K562 (cell line): Measurements from ENCODE around the gene ANKMY1. TPM values are rescaled to one million over a fixed set of nuclear protein-coding genes. Genes with fewer than 3 reads are reported as not detected.

Experiments used
- ATAC-seq: fragments of 200-7000 bp; cut with Tn5 transposase; 3 replicates; pipeline ENCODE4 v1.9.1; 2020; ENCODE audit warnings: moderate library complexity
- BruUV-seq: library from RNA; stranded (reverse); fragments of 400-500 nt; replicated peaks from 2 replicates; lab custom pipeline; 2021; lab: Mats Ljungman, UMichigan
- CTCF ChIA-PET: fragments of 300-600 bp; formaldehyde crosslinking; extraction: SDS; loops from one replicate; lab custom pipeline; 2021; ENCODE audit warnings: low intra/inter-chr PET ratio; lab: Yijun Ruan, JAX
- POLR2A ChIA-PET: fragments of 300-600, 350-650 bp; sonication (Branson Sonifier 250); formaldehyde crosslinking; extraction: SDS; loops from one replicate; lab custom pipeline; 2021; ENCODE audit warnings: antibody characterized with exemption, inconsistent platforms; lab: Yijun Ruan, JAX
- DNase-seq, 4 experiments: peaks; one replicate each; pipeline versions ENCODE4 v3.0.0 to v3.0.0-alpha.2; 2011 to 2018; ENCODE audit warnings: low spot score in 3 of 4, mixed read lengths in 3 of 4; ENCODE audit errors: extremely low read depth in 1 of 4
- FAIRE-seq: peaks from 2 replicates; lab custom pipeline; 2011; peaks lifted over from hg19 to GRCh38; lab: Jason Lieb, UNC
- H2AFZ ChIP-seq: 2 replicates; pipeline ENCODE4 v1.6.0; 2011; ENCODE audit warnings: low read depth, low read length, control low read depth, inconsistent platforms
- H3K27ac ChIP-seq: fragments of 200-600 bp; 3 replicates; pipeline ENCODE4 v1.8.0; 2011; ENCODE audit warnings: low read depth, mild to moderate bottlenecking, control low read depth, inconsistent platforms, low read length, moderate library complexity, mixed read lengths; ENCODE audit errors: extremely low read depth
- H3K27me3 ChIP-seq, 2 experiments: fragments of 300-600 bp in 1 of 2; 2 replicates in 1 of 2; 3 replicates in 1 of 2; pipeline versions ENCODE4 v1.6.0 to v1.8.0; 2011; ENCODE audit warnings: inconsistent platforms in 2 of 2, low read length in 2 of 2, mild to moderate bottlenecking in 1 of 2, mixed read lengths in 1 of 2, moderate library complexity in 1 of 2; ENCODE audit not compliant: control insufficient read depth in 2 of 2, insufficient read depth in 2 of 2
- H3K36me3 ChIP-seq: fragments of 300-600 bp; 3 replicates; pipeline ENCODE4 v1.8.0; 2011; ENCODE audit warnings: mild to moderate bottlenecking, low read length, inconsistent platforms; ENCODE audit not compliant: control insufficient read depth, insufficient read depth
- H3K4me1 ChIP-seq, 2 experiments: fragments of 200-600 bp in 1 of 2; replicated peaks in 1 of 2; 2 replicates in 1 of 2; 3 replicates in 1 of 2; pipeline versions ENCODE4 v1.5.1 to v1.8.0; 2011; ENCODE audit warnings: inconsistent platforms in 2 of 2, low read length in 2 of 2, mild to moderate bottlenecking in 1 of 2, mixed read lengths in 1 of 2, moderate library complexity in 1 of 2; ENCODE audit not compliant: control insufficient read depth in 2 of 2, insufficient read depth in 2 of 2
- H3K4me2 ChIP-seq: 2 replicates; pipeline ENCODE4 v1.6.1; 2011; ENCODE audit warnings: low read length, control low read depth, inconsistent platforms, mixed read lengths; ENCODE audit not compliant: insufficient read depth
- H3K4me3 ChIP-seq: fragments of 200-600 bp; sonication (generic), shearing (Covaris generic); 2 replicates; pipeline ENCODE4 v1.5.1; 2016; ENCODE audit warnings: control low read depth, inconsistent platforms
- H3K79me2 ChIP-seq: fragments of 200-600 bp; 3 replicates; pipeline ENCODE4 v1.8.0; 2011; ENCODE audit warnings: low read length, inconsistent platforms; ENCODE audit not compliant: control insufficient read depth, insufficient read depth
- H3K9ac ChIP-seq, 2 experiments: 2 replicates each; pipeline versions ENCODE4 v1.6.0 to v1.6.1; 2011; ENCODE audit warnings: low read depth in 2 of 2, low read length in 2 of 2, control low read depth in 1 of 2, inconsistent platforms in 1 of 2, mild to moderate bottlenecking in 1 of 2, mixed read lengths in 1 of 2; ENCODE audit not compliant: insufficient read depth in 1 of 2
- H3K9me1 ChIP-seq: one replicate; pipeline ENCODE4 v1.6.0; 2011; ENCODE audit warnings: inconsistent platforms, mild to moderate bottlenecking, low read length, moderate library complexity; ENCODE audit not compliant: control insufficient read depth, insufficient read depth
- H3K9me3 ChIP-seq: replicated peaks from 2 replicates; pipeline ENCODE4 v1.5.1; 2011; ENCODE audit warnings: low read depth, low read length, inconsistent platforms; ENCODE audit not compliant: control insufficient read depth, insufficient read depth
- H4K20me1 ChIP-seq: replicated peaks from 2 replicates; pipeline ENCODE4 v1.6.1; 2011; ENCODE audit warnings: low read length, inconsistent platforms, mixed read lengths; ENCODE audit not compliant: control insufficient read depth, insufficient read depth
- ZNF584 ChIP-seq: fragments of 200-800 bp; sonication (Bioruptor generic); IDR thresholded peaks from 2 replicates; pipeline ENCODE4 v1.6.1; 2016; ENCODE audit warnings: low read depth, mild to moderate bottlenecking, missing genetic modification characterization, missing compliant biosample characterization
- WGBS: fragments of 100-300 bp; shearing (Covaris generic); methylation state at CpG from one replicate; pipeline ENCODE4 v1.1.6; 2016; ENCODE audit warnings: low coverage, mixed read lengths; ENCODE audit not compliant: insufficient coverage; ENCODE audit errors: missing lambda C conversion rate; 5-methylcytosine and 5-hydroxymethylcytosine counted together
- in situ Hi-C: fragments of 300-500 bp; cut with MboI; formaldehyde crosslinking; loops from 4 replicates; pipeline ENCODE4 v1.15.0; 2018; ENCODE audit warnings: inconsistent platforms, mixed read lengths
- intact Hi-C: fragments of 100-400 bp; cut with micrococcal nuclease; formaldehyde crosslinking; loops from 2 replicates; pipeline ENCODE4 v1.14.2; 2022
- polyA plus RNA-seq, 8 experiments: library from polyadenylated mRNA; depleted of rRNA in 4 of 8; stranded (reverse) in 5 of 8; unstranded in 3 of 8; fragments of >200 nt; fragmentation: Nextera tagmentation in 2 of 8; fragmentation: Illumina TruSeq in 1 of 8; extraction: Ambion mirVana in 2 of 8; extraction: Trizol in 1 of 8; gene quantifications; 2 replicates each; pipeline versions ENCODE4 v1.2.1 to v1.2.3, GENCODE V29; 2011 to 2014; ENCODE audit warnings: inconsistent platforms in 1 of 8, missing spikeins in 1 of 8
- total RNA-seq, 7 experiments: library from RNA; depleted of rRNA in 6 of 7; stranded (reverse); fragments of >200 nt in 6 of 7; fragmentation: Illumina TruSeq in 2 of 7; extraction: Trizol in 2 of 7; gene quantifications; 2 replicates each; pipeline versions ENCODE4 v1.2.1 to v1.2.3, GENCODE V29; 2011 to 2021; ENCODE audit warnings: low replicate concordance in 1 of 7
- TF ChIP-seq, protein P1 (sequence below): sonication (generic); formaldehyde crosslinking; IDR thresholded peaks from 2 replicates; pipeline ENCODE4 v1.8.1; 2023; ENCODE audit warnings: mild to moderate bottlenecking, missing genetic modification reagents
- TF ChIP-seq, protein P2 (sequence below): sonication (generic); formaldehyde crosslinking; IDR thresholded peaks from 2 replicates; pipeline ENCODE4 v1.8.0; 2022; ENCODE audit warnings: mild to moderate bottlenecking, missing genetic modification reagents

ANKMY1 gene
- total and polyA plus RNA-seq, 9 of the 15 experiments (the other 6 are each of a cell fraction or from before 2014, with no cell fraction given): 0.75 to 15.1 (median 11.7) TPM

DNA sequence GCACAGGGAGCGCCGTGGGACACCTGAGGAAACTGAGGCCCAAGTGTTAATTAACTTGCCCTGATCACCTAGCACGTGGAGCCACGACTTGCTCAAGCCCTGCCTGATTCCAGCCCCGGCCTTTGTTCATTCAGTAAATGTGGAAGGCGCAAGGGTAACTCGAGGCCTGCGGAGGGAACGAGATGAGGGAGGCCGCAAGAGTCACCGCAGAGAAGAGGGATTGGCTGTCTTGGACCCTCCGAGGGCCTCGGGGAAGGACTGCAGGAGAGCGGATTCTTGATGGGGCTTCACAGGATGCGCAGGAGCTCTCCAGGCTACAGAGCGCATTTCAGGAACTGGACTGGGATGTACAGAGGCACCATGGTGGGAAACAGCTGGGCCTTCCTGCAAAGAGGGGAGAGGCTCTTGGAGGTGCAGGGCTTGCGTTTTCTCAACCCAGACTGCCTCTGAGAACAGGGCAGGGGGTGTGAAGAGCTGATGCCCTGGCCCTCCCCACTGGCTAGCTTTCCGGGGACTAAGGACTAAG lies 511 bp upstream of the ANKMY1 start:
- Histone ChIP-seq H3K27me3 (no peaks in the 10 kb centered on the region), H3K36me3 (peaks cover 37% of the 10 kb centered on the region), H3K9me1 (no peaks in the 10 kb centered on the region), H3K4me2 (no peak overlapping the region), H3K4me3 (no peak overlapping the region), H3K4me1 (peaks cover 19 to 38% of the 10 kb centered on the region in 2 experiments), H2AFZ (no peak overlapping the region), H4K20me1 (no peaks in the 10 kb centered on the region), H3K27ac (no peak overlapping the region), H3K9me3 (0 out of 2 replicates have a peak, but pooled peaks cover 1% of the 10 kb centered on the region), H3K9ac (peak overlapping the region; percentile 69 to 88; a peak in 3 of 4 replicates), H3K79me2 (peaks cover 71% of the 10 kb centered on the region)
- 94% methylated on average over 11 of the region's 18 CpGs for WGBS
- DNase-seq (no peak), ATAC-seq (no peak), FAIRE-seq (no peak)
- CTCF ChIA-PET: no interaction called here
- intact Hi-C loops: no loop called here
- BruUV-seq: no TSS peak
- POLR2A ChIA-PET: interaction anchor here (0.6 kb wide), 1 partner anchor 10 kb away, joined by 3 read pairs; no protein-coding TSS in a partner anchor
- TF ChIP-seq, protein P1, sequence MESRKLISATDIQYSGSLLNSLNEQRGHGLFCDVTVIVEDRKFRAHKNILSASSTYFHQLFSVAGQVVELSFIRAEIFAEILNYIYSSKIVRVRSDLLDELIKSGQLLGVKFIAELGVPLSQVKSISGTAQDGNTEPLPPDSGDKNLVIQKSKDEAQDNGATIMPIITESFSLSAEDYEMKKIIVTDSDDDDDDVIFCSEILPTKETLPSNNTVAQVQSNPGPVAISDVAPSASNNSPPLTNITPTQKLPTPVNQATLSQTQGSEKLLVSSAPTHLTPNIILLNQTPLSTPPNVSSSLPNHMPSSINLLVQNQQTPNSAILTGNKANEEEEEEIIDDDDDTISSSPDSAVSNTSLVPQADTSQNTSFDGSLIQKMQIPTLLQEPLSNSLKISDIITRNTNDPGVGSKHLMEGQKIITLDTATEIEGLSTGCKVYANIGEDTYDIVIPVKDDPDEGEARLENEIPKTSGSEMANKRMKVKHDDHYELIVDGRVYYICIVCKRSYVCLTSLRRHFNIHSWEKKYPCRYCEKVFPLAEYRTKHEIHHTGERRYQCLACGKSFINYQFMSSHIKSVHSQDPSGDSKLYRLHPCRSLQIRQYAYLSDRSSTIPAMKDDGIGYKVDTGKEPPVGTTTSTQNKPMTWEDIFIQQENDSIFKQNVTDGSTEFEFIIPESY (CRISPR knock-in tag): no peak
- TF ChIP-seq, protein P2, sequence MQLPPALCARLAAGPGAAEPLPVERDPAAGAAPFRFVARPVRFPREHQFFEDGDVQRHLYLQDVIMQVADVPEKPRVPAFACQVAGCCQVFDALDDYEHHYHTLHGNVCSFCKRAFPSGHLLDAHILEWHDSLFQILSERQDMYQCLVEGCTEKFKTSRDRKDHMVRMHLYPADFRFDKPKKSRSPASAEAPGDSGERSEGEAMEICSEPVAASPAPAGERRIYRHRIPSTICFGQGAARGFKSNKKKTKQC (CRISPR knock-in tag): no peak
- TF ChIP-seq ZNF584 (CRISPR knock-in tag): no peak
- in situ Hi-C loops: no loop called here
